NCI-H128 (cell line): ENCODE data around the gene ST7L.
A peak's percentile ranks its signal among the peaks of the same experiment; 100 is the strongest.
"Not testable (repeated sequence)": the region's sequence is repeated elsewhere in the genome, so short reads cannot be mapped to it uniquely, and the experiment has no call there.

Experiments used
- DNase-seq: peaks from one replicate; lab custom pipeline; 2025; ENCODE audit not compliant: unreplicated experiment; lab: John Stamatoyannopoulos, UW

The ST7L gene, protein sequence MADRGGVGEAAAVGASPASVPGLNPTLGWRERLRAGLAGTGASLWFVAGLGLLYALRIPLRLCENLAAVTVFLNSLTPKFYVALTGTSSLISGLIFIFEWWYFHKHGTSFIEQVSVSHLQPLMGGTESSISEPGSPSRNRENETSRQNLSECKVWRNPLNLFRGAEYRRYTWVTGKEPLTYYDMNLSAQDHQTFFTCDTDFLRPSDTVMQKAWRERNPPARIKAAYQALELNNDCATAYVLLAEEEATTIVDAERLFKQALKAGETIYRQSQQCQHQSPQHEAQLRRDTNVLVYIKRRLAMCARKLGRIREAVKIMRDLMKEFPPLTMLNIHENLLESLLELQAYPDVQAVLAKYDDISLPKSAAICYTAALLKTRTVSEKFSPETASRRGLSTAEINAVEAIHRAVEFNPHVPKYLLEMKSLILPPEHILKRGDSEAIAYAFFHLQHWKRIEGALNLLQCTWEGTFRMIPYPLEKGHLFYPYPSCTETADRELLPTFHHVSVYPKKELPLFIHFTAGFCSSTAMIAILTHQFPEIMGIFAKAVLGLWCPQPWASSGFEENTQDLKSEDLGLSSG

DNA sequence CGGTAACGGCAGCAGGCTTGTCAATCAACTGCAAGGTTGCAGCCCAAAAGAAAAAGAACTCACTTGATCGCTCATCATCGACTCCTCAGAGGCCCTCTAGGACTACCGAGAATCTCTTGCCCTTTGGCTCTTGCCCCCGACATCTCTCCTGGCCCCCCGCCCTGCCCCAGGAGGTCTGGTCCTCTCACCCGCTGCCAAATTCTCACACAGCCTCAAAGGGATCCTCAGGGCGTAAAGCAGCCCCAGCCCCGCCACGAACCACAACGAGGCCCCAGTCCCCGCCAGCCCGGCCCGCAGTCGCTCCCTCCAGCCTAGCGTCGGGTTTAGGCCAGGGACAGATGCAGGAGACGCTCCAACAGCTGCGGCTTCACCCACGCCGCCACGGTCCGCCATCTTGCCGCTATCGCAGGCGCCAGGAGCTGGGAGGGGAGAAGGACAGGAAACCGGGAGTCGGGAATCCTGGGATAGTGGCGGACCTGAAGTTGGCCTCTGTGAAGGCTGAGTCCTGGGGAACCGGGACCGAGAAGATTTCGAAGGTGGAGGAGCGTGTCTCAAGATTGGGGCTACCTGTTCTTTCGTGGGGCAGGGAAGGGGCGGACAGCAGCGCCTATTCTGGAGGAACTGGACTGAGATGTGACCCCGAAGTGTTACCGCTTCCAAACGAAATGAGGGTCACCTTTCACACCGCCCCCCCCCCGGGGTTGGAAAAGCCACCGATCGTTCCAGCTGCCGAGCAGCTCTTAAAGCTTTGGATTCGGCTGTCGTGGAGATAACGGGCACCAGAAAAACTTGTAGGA lies at the start of gene ST7L:
ST7L (minus strand) TSS at position 421 of the 797 bp plus-strand sequence; CDS start at position 393, 28 bp downstream.
- peak; percentile 61 for DNase-seq

DNA sequence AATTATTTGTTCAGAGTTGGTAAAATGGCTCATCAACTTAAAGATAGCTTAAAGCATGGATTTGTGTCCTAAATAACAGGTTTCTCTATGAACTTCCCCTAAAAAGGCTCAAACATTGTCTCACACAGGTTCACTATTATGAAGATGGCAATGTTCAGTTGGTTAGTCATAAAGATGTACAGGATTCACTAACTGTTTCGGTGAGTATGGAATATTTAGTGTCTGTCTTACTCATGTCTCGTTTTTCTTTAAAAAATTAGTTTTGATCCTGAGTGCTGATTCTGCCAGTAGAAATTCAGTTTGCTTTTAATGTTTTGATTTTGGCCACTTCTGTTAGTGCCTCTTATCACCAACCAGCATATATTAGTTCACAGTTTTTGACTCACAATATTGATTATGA lies 48.0 kb upstream of the ST7L start:
- DNase-seq, result no peak

DNA sequence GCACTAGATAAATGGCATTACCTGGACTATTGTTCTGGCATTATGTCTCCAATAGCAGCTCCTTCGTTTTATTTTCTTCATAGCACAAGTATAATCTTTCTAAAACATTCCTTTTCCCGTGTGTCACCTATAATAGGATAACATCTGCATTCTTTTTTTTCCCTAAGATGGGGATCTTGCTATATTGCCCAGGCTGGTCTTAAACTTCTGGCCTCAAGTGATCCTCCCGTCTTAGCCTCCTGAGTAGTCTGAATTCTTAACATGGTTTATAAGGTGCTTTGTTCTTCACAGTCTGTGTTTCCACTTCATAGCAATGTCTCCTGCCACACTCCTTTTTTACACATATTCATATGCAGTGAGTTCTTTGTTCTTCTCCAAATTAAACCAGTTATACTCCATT lies 46.9 kb upstream of the ST7L start:
- no peak for DNase-seq

DNA sequence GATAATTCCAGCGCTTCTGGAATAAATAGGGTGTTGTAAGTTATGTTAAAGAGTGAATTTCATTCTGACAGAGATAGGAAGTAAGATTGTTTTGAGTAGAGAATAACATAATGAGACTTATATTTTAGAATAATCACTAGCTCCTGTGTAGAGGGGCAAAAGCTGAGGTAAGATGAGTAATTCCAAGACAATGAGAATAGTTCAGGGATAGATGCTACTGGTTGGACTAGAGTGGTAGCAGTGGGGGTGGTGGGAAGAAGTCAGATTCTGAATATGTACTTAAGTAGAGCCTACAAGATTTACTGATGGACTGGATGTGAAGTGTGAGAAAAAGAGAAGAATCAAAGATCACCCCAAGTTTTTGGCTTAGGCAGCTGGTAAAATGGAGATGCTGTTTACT lies 32.3 kb upstream of the ST7L start:
- DNase-seq, result no peak

DNA sequence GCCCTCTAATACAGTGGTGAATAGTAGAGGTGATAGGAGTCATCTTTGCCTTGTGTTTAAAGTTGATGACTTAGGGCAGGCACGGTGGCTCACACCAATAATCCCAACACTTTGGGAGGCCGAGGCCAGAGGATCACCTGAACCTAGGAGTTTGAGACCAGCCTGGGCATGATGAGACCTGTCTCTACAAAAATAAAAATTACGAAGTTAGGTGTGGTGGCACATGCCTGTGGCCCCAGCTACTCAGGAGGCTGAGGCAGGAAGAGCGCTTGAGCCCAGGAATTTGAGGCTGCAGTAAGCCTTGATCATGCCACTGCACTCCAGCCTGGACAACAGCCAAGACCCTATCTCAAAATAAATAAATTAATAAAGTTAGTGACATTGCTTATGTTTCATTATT lies 27.3 kb upstream of the ST7L start:
- DNase-seq, result no peak

DNA sequence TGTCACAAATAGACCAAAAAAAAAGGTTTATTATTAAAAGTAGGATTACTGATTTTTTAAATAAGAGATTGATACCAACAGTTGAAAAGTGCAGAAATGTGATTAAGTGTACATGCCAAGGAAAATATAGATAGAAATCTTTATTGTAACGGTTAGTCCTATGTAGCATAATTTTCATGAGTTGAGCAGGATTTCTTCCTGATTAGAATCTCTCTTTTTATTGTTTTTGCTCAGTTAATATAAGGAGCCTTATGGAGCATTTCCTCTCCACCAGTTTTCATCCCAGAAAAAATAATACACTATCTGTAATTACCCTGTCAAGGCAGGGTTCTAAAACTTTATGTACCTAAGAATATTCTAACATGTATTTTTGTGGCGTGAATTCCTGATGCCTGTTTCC lies 24.1 kb upstream of the ST7L start:
- no peak for DNase-seq

DNA sequence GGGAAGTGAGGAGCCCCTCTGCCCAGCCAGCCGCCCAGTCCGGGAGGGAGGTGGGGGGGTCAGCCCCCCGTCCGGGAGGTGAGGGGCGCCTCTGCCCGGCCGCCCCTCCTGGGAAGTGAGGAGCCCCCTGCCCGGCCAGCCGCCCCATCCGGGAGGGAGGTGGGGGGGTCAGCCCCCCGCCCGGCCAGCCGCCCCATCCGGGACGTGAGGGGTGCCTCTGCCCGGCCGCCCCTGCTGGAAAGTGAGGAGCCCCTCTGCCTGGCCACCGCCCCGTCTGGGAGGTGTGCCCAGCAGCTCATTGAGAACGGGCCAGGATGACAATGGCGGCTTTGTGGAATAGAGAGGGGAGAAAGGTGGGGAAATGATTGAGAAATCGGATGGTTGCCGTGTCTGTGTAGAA lies 21.5 kb upstream of the ST7L start:
- not testable (repeated sequence) for DNase-seq

DNA sequence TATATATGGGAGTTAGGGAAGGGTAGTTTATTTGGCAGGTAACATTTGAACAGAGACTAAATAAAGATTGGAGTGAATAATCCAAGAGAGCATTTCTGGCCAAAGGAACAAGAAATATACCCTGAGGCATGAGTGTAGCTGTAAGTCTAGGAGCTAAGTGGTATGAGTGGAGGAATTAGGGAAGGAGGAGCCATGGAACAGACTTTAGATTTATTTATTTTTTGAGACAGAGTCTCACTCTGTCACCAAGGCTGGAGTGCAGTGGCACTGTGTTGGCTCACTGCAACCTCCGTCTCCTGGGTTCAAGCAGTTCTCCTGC lies 19.1 kb upstream of the ST7L start:
- DNase-seq, result no peak

DNA sequence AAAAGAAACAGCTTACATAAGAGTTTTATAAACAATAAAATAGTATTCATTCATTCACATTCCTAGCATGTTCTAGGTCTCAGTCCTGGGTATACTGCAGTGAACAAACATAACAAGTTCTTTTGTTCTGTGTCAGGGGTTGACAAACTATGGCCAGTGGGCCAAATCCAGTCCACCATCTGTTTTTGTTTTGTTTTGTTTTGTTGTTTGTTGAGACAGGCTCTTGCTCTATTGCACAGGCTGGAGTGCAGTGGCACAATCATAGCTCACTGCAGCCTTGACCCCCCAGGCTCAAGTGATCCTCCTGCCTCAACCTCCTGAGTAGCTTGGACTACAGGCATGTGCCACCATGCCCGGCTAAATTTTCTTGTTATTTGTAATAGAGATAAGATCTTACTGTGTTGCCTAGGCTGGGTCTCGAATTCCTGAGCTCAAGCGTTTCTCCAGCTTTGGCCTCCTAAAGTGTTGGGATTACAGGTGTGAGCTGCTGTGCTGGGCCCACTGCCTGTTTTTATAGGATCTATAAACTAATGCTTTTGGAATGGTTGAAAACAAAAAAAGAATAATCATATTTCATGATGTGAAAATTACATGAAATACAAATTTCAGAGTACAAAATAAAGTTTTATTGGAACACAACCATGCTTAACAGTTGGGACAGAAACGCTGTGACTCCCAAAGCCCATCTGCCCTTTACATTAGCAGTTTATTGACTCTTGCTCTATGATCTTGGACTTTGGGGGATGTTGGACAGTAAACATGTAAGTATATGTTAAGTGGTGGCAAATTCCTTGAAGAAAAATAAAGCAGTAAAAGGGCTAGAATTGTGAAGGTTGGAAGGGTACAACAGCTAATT lies 18.5 kb upstream of the ST7L start:
- DNase-seq, result no peak

DNA sequence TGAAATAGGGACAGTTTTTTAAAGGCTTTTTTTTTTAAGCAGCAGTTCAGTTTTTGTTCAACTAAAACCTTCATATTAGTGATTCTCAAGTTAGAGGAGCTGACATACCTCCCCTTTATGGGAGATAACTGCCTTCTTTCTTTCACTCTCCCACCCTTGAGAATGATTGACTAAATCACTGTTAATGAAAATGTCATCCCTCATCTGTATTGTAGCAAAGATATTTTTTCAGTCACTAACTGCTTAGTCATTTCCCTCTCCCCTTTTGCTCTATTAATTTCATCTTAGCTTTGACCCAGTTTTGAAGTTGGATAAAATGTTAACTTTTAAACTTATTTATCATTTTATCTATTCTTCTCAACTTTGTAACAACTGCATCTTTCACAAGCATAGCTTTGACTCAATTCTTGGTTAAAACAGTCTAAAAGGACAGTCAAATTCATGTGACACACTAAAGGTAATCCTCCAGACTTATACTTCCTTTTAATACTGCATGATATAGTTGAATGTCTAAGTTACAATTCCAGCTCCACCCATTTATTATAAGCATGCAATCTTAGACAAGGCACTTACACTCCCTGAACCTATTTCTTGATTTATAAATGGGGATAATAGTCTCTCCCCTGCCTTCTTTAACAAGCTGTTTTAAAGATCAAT lies 17.8 kb upstream of the ST7L start:
- no peak for DNase-seq

DNA sequence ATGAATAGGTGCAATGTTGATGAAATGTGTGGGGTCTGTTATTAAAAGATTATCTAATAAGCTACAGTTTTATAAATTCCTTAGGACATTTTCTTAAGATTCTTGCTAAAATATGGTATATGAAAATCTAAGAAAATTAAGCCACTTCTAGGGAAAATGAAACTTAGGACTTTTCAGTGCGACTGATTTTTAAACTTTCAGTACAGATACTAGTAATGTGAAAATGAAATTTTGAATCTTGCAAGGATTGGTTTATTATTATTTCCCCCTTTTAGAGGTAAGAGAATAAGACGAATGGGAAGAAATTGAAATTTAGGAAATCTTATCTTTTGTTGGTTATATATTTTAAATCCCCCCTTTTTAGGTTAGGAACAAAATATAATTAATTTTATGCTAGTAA lies 17.1 kb upstream of the ST7L start:
- DNase-seq, result no peak

DNA sequence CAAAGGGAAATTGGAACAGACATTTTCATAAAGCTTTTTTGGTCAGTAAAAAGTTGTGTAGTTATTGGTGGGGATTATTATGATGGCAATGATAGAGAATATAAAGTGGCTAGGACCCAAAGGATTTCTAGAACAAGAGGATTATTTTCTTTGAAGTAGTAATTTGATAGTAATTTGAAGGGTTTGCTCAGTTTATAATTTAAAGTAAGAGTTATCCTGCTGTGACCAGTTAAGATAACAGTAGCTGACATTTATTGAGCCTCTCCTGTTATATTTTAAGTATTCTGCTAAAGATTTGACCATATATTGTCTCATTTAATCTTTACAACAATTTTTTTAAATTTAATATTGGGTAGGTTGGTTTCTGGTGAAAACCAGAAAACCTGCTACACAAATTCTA lies 15.4 kb upstream of the ST7L start:
- no peak for DNase-seq

DNA sequence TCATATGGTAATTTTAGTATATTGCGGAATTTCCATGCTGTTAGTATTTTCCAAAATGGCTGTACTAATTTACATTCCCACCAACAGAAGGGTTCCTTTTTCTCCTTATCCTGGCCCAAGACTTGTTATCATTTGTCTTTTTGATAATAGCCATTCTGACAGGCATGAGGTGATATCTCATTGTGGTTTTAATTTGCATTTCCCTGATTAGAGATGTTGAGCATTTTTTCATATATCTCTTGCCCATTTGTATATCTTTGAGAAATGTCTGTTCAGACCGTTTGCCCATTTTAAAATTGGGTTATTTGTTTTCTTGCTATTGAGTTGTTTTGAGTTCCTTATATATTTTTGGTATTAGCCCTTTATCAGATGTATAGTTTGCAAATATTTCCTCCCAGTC lies 14.7 kb upstream of the ST7L start:
- no peak for DNase-seq

DNA sequence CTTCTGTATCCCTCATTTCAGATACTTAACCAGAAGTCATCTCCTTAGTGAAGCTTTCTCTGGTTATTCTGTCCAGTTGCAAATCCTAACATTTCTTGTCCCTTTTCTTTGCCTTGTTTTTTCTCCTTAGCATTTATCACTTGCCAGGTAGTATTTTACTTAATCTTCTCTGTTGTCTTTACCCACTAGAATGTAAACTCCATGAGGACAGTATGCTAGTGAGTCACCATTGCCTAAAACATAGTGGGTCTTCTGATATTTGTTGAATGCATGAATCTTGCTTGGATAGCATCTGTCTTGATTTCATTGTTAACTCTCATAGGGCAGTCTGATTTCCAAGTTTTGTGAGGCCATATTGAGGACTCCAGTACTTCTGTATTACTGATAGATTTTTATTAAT lies 10.3 kb upstream of the ST7L start:
- no peak for DNase-seq

DNA sequence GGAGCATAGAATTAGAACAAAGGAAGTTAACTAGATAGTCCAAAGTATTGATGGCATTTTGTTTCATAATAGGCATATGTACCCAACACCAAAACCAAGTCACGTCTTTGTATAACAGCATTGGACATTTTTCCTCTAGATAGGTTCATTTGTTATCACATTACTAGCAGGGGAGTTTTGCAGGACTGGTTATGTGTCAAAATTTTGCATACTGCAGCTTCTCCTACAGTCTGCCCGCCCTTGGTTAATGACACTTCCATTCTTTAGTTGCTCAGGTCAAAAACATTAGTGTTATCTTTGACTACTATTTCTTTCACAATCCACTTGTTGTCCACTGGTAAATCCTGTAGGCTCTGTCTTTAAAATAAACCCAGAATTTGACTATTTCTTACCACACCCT lies 9.6 kb upstream of the ST7L start:
- no peak for DNase-seq

DNA sequence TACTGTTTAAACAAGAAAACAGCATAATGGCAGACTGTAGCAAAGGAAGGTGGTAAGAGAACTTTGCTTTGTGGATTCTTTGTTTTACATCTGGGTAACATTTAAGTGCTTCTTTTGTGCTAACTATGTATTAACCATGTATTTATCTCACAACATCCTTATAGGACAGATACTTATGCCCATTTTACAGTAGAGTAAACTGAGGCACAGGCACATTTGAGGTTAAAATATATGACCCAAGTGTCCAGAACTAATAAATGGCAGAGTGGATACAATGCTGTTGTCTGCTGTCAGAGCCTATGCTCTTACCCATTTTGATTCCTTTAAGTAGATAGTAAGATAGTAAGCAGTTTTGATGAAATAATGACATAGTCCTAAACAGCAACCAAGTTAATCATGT lies 7.9 kb upstream of the ST7L start:
- DNase-seq, result no peak

DNA sequence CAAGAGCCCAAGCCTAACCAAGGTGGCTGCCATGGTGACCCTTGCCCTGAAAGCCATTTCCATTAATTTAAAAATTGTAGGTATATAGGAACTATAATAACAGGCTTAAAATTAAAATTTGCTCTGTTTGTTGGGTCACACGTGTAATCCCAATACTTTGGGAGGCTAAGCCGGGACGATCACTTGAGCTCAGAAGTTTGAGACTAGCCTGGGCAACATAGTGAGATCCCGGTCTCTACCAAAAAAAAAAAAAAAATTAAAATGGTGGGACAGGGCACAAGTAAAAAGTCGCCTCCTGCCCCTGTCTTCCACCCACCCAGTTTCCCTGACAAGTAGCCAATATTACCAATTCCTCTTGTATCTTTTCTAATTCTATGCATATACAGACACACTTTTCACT lies 7.3 kb upstream of the ST7L start:
- DNase-seq, result no peak

DNA sequence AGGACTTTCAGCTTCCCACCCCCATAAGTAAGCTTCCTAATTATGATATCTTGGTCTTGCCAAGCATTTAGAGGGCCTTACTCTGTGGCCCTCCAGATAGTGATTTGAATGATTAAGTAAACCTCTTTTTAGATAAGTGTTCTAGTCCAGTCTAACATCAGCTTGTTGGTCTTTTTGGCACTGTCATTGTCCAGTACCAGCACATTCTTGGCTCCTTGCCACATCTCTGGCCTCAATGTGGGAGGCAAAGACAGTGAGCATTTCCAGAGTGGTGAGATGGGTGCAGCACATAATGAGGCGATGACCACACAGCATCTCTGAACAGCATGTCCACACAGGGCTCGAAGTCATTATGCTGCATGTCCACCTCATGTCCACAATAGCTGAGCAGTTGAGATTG lies 6.8 kb upstream of the ST7L start:
- DNase-seq, result no peak

DNA sequence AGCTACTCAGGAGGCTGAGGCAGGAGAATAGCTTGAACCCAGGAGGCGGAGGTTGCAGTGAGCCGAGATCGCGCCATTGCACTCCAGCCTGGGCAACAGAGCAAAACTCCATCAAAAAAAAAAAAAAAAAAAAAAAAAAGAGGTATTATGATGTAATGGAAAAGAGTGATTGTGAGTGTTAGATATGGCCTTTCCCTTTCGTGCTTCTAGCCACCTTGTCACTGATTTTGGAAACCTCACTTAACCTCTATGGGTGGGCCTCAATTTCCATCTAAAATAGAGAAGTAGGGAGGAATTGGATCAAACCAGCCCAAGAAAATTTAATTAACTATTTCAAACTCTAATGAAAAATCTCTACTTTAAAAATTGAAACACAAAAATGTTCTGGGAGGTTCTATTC lies 5.6 kb upstream of the ST7L start:
- DNase-seq, result not testable (repeated sequence)

DNA sequence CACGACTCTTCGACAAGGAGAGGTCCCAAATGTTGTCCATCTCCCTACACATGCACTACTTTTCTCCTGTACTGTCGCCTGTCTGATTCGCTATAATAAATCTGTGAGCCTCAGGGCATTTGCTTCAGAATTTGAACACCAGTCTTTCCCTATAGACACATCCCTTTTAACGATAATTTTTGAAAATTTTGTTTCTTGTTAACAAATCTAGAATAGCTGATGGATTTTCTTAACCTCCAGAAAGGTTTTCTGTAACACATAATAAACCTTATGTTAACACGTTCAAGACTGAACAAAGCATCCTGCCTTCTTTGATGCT lies 1.4 kb upstream of the ST7L start:
- no peak for DNase-seq
